ENCODE data around the gene SAMD1.

The SAMD1 gene

DNA sequence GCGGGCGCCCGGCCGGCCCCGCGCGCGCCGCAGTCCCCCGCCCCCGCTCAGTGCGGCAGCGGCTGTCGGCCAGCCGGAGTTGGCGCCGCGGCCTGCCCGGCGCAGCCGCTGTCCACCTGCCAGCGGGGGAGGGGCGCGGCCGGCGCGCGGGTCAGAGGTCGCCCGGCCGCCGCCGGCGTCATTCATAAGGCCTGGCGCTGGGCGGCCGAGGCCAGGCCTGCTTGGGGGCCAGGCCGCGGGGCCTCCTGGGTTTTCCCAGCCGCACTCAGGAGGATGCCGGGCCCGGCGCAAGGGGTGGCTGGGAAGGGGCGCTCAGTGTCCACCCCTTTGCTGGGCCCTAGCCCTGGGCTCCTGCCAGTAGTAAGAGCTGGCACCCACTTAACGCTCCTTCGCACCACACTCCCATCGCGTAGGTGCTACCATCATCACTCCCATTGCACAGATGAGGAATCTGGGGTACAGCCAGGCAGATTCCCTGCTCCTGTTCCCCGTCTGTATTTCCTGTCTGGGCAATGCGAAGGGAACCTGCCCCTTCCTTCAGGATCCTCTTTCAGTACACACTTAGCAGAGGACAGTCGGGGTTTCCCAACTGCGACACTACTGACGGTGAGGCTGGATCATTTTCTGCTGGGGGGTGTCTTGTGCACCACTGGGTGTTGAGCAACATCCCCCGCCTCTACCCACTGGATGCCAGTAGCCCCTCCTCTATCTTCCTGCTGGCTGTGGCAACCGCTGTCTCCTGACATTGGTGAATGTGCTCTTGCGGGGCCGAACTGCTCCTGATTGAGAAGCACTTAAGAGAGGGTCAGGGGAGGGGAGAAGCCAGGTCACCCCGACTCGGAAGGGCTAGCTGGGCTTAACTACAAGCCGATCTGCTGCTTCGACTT lies 27.9 kb upstream of the SAMD1 start:
- Mint-ChIP-seq H3K4me1 (ENCODE audit: low read depth) (peaks cover 61% of the 10 kb centered on the region), H3K27ac (peak overlapping the region; percentile 93), H3K4me3 (peak overlapping the region; percentile 75), H3K9me3 (no peaks in the 10 kb centered on the region), H3K27me3 (no peaks in the 10 kb centered on the region), H3K36me3 (ENCODE audit: low read depth) (peaks cover 16% of the 10 kb centered on the region)
- intact Hi-C loops (cut with micrococcal nuclease) = loop anchor here (1.0 to 5.0 kb wide), 2 partner anchors 19 to 36 kb away; no protein-coding TSS in a partner anchor

DNA sequence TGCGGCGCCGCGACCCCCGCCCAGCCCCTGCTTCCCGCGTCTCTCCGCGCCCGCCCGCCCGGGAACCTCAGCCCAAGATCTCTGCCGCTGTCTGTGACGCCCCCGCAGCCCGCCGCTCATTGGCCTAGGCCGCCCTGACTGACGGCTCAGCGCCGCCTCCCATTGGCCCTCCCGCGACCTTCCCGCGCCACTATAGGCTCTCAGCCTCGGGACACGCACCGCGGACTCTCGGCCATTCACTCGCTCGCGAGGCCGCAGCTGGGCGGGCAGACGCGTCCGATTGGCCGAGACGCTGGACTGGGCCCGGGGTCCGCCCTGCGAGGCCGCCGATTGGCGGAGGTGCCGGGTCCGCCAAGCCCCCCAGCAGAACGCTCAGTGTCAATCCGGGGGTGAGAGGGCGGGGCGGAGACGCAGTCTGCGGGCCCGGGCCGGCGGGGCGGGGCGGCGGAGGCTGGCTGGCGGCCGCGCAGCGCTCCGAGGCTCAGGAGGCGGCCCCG lies 27.2 kb upstream of the SAMD1 start, which contains the start of gene PRKACA:
PRKACA (minus strand) TSS at position 95 of the 497 bp plus-strand sequence. CDS start 215 bp downstream, outside the sequence.
- Mint-ChIP-seq H3K4me1 (ENCODE audit: low read depth) (peaks cover 68% of the 10 kb centered on the region), H3K36me3 (ENCODE audit: low read depth) (peaks cover 16% of the 10 kb centered on the region), H3K4me3 (peak within 1 kb of the TSS; percentile 92), H3K9me3 (no peaks in the 10 kb centered on the region), H3K27ac (peak within 1 kb of the TSS; percentile 93), H3K27me3 (no peaks in the 10 kb centered on the region)
- intact Hi-C loops (cut with micrococcal nuclease) = loop anchor here (1.0 to 5.0 kb wide), 3 partner anchors 20 to 35 kb away; partner anchors contain the start of gene SAMD1

DNA sequence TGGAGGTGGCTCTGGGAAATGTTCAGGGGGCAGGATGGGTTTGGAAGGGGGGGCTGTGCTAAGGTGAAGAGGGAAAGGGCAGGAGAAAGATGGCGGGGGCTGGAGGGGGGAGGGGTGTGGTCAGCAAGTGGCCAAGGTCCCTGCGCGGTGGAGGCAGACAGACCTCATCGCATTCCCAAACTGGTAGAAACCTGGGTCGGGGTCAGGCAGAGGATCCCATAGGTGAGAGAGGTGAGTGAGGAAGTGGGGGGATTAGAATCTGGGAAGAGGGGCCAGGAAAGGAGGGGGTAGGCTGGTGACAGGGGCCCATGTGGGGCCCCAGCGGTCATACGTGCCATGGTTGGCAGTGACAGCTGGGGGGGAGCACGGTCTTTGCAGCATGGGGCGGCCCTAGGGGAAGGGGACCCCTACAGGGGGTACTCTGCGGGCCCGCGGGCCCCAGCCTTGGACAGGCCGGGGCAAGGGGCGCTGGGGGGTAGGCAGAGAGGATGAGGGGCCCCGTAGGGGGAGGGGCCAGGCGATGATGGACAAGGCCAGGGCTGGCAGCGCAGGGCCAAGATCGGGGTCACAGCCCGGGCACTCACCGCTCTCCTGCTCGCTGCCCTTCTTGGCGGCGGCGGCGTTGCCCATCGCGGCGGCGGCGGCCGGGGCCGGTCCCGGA lies 26.5 kb upstream of the SAMD1 start:
- H3K4me3 Mint-ChIP-seq = peak overlapping the region; percentile 92

DNA sequence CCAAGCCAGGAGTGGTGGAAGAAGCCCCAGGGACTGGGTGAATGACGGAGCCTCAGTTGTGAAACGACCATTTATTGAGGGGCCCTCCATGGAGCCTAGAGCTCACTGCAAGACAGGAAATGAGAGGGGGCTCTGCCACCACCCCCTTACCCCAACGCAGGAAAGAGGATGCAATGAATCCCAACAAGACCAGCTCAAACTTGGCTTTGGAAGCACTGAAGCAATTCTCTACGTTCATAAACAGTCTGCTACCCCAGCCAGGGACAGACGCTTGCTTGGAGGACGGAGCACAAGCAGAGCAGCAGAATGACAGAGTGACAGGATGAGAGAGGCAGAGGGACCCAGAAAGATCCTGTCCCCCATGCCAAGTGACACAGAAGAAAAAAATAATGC lies 26.0 kb upstream of the SAMD1 start:
- peaks cover 80% of the 10 kb centered on the region for H3K4me1 Mint-ChIP-seq (ENCODE audit: low read depth)
- peak overlapping the region; percentile 92 for H3K4me3 Mint-ChIP-seq
- H3K27ac Mint-ChIP-seq = peak overlapping the region; percentile 93
- no peaks in the 10 kb centered on the region for H3K9me3 Mint-ChIP-seq
- H3K36me3 Mint-ChIP-seq (ENCODE audit: low read depth) = peaks cover 21% of the 10 kb centered on the region
- no peaks in the 10 kb centered on the region for H3K27me3 Mint-ChIP-seq
- intact Hi-C loops (cut with micrococcal nuclease) = loop anchor here (2.0 to 5.0 kb wide), 2 partner anchors 26 to 34 kb away; partner anchors contain the start of gene SAMD1

More for the DNA sequence above, 26.5 kb upstream of the SAMD1 start:
- Mint-ChIP-seq H3K9me3 (no peaks in the 10 kb centered on the region), H3K4me1 (ENCODE audit: low read depth) (peaks cover 74% of the 10 kb centered on the region), H3K27ac (peak overlapping the region; percentile 93), H3K36me3 (ENCODE audit: low read depth) (peaks cover 16% of the 10 kb centered on the region), H3K27me3 (no peaks in the 10 kb centered on the region)
- intact Hi-C loops (cut with micrococcal nuclease) = loop anchor here (2.0 to 5.0 kb wide), 2 partner anchors 26 to 35 kb away; partner anchors contain the start of gene SAMD1

DNA sequence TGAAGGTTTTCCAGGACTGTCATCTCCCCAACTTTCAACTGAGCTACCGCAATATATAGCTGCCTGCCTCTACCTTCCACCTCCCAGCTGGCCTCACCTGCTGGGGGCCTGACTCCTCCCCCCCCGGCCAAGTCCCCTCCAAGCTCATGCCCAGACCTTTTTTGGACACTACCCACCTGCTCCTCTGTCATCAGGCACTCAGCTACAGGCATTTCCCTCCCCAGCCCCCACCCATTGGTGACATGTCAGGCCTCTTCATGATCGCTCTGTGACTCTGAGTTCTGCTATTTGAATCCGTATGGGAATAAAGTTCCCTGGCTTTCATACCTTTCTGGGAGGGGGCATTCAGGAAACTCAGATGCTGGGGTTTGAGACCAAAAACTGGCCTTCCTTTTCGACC lies 25.2 kb upstream of the SAMD1 start:
- Mint-ChIP-seq H3K4me3 (peak overlapping the region; percentile 92), H3K36me3 (ENCODE audit: low read depth) (peaks cover 28% of the 10 kb centered on the region), H3K27me3 (no peaks in the 10 kb centered on the region), H3K4me1 (ENCODE audit: low read depth) (peaks cover 85% of the 10 kb centered on the region), H3K9me3 (no peaks in the 10 kb centered on the region), H3K27ac (peak overlapping the region; percentile 93)
- intact Hi-C loops (cut with micrococcal nuclease) = loop anchor here (2.0 to 5.0 kb wide), 2 partner anchors 25 to 33 kb away; partner anchors contain the start of gene SAMD1

DNA sequence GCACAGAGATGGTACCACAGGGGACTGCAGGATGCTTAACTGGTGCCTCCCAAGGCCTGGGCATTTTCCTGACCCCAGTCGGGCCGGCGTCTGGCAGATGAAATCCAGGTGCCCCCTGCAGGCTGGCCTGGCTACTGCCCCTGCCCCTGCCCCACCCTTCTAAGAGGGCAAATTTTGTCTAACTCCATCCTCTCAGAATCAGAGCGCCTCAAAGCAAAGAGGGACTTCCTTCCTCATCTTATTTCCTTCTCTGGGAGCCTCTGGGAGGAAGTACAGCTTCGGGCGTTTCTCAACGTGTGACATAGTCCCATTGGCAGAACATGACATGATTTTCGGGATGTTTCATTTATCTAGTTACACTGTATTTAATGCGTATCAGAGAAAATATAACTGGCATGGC lies 24.3 kb upstream of the SAMD1 start:
- H3K27me3 Mint-ChIP-seq = no peaks in the 10 kb centered on the region
- peaks cover 34% of the 10 kb centered on the region for H3K36me3 Mint-ChIP-seq (ENCODE audit: low read depth)
- no peaks in the 10 kb centered on the region for H3K9me3 Mint-ChIP-seq
- intact Hi-C loops (cut with micrococcal nuclease) = loop anchor here (5.0 kb wide), 1 partner anchor 33 kb away; no protein-coding TSS in a partner anchor
- H3K4me1 Mint-ChIP-seq (ENCODE audit: low read depth) = peaks cover 81% of the 10 kb centered on the region
- peak overlapping the region; percentile 93 for H3K27ac Mint-ChIP-seq
- no peak overlapping the region for H3K4me3 Mint-ChIP-seq

DNA sequence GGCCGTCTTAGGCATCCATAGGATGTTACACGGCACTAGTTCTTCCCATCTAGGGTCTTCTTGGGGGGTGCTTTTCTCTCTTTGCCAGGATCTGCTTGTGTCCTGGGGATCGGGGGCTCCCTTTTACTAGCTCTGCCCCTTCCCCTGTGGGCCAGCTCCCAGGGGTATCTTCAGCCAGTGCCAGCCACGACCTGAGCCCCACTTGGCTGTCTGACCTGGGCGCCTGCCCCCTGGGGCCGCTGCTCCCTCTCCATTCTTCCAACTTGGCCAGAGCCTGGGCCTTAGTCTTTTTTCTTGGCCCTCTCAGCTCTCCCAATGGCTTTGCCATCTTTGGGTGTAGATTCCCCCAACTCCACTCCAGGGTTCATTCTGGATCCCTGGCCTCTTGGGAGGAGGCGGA lies 23.9 kb upstream of the SAMD1 start:
- intact Hi-C loops (cut with micrococcal nuclease) = no loop called here
- peak overlapping the region; percentile 93 for H3K27ac Mint-ChIP-seq

DNA sequence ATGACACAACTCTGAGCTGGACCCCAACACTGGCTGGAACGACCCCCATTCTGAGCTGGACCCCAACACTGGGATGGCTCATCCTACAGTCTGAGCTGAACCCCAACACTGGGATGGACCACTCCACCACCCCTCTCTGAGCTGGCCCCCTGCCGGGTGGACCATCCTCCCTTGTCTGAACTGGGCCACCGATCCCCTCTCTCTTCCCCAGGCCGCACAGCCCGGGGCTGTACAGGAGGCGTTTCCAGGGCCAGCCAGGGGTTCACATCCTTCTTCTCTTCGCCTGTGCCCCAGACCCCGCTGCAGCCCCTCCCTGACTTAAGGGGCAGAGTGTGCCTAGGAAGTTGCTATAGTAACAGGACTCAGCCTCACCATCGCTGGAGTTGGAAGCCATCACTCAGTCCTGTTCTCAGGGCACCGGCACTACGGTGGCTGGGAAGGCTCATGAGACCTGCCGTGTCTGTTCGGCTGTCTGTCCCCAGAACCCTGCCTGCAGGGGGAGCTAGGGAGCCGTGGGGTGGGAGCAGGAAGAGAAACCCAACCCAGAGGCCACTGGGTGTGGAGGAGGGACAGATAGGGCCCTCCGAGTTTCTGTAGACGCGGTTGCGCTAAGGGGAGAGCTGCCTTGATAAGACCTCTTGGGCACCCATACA lies 23.3 kb upstream of the SAMD1 start:
- Mint-ChIP-seq H3K4me3 (no peak overlapping the region), H3K36me3 (ENCODE audit: low read depth) (peaks cover 44% of the 10 kb centered on the region), H3K9me3 (no peaks in the 10 kb centered on the region), H3K27me3 (no peaks in the 10 kb centered on the region), H3K4me1 (ENCODE audit: low read depth) (peaks cover 71% of the 10 kb centered on the region), H3K27ac (peak overlapping the region; percentile 93)
- intact Hi-C loops (cut with micrococcal nuclease) = no loop called here

More for the DNA sequence above, 23.9 kb upstream of the SAMD1 start:
- Mint-ChIP-seq H3K36me3 (ENCODE audit: low read depth) (peaks cover 38% of the 10 kb centered on the region), H3K4me1 (ENCODE audit: low read depth) (peaks cover 77% of the 10 kb centered on the region), H3K27me3 (no peaks in the 10 kb centered on the region), H3K9me3 (no peaks in the 10 kb centered on the region), H3K4me3 (no peak overlapping the region)

DNA sequence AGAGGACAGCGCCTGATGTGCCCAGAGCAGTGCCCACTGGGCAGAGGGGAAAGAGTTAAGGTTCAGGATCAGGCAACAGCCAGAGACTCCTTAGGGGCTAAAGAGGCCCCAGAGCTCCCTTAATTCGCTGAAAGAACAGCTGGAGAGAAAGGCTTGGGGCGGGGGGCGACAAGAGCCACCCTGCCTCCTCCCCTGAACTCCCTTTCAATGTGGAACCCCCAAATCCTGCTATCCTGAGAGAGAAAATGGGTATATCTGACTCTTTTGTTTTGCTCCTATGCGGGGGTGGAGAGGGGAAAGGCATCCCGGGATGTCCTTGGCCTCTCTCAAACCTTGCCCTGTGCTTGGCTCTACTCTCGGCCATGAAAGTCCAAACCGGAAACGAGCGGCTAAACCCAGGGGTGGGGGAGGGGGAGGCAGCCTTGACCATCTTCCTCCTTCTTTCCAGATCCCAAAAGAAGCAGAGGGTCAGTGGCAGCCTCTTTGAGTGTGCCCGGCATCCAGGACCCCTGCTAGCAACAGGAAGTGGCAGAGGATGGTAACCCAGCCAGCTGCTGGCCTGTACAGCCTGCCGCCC lies 22.3 kb upstream of the SAMD1 start:
- intact Hi-C loops (cut with micrococcal nuclease) = no loop called here

DNA sequence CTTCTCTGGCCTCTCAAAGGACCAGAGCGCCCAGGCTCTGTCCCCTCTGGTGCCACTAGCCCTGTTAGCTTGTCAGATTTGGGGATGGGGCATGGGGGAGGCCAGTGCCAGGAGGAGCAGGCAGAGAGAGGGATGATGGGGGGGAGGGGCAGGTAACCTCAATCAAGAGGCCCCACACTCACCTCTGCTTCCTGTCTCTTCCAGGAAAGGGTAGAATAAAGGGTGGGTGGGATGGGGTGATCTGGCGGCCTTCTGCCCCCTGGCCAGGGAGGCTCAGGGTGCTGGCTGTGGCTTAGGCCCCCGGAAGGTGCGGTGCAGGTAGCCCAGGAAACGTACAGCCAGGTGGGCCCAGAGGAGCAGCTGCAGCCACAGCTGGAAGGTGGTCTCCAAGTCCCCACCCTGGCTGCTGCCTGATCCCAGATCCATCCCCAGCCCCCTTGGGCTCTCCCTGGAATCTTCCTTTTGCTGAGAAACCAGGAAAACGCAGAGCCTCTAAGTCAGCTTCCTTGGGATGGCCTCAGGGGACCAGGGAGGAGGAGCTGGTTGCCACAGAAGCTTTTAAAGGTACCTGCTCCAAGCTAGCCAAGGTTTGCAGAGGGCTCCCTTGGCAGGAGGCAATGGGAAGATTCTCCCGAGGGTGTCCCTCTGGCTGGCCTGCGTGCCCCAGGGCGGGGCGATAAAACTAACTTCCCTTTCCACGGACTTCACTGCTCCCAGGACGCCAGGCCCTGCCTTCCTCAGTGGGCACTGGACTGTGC lies 21.7 kb upstream of the SAMD1 start:
- Mint-ChIP-seq H3K4me1 (ENCODE audit: low read depth) (peaks cover 64% of the 10 kb centered on the region), H3K4me3 (peak overlapping the region; percentile 27), H3K27me3 (no peaks in the 10 kb centered on the region), H3K27ac (peak overlapping the region; percentile 93), H3K36me3 (ENCODE audit: low read depth) (peaks cover 55% of the 10 kb centered on the region), H3K9me3 (no peaks in the 10 kb centered on the region)
- intact Hi-C loops (cut with micrococcal nuclease) = no loop called here

More for the DNA sequence above, 22.3 kb upstream of the SAMD1 start:
- Mint-ChIP-seq H3K9me3 (no peaks in the 10 kb centered on the region), H3K27ac (peak overlapping the region; percentile 93), H3K27me3 (no peaks in the 10 kb centered on the region), H3K4me3 (peak overlapping the region; percentile 27), H3K4me1 (ENCODE audit: low read depth) (peaks cover 64% of the 10 kb centered on the region), H3K36me3 (ENCODE audit: low read depth) (peaks cover 50% of the 10 kb centered on the region)

DNA sequence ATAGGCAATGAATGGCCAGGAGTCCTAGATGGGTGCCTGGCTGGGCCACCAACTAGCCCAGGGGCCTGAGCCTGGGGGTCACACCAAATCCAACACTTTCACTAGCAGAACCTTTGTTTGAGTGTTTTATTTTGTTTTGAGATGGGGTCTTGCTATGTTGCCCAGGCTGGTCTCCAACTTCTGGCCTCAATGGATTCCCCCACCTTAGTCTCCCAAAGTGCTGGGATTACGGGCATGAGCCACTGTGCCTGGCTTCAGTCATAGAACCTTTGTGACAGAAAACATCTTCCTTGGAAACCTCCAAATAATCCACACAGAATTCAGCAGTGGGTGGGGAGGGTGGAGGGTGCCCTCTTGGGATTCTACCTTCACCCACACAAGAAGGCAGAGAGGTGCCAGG lies 20.9 kb upstream of the SAMD1 start:
- Mint-ChIP-seq H3K9me3 (no peaks in the 10 kb centered on the region), H3K36me3 (ENCODE audit: low read depth) (peaks cover 55% of the 10 kb centered on the region), H3K27ac (peak overlapping the region; percentile 59), H3K4me1 (ENCODE audit: low read depth) (peaks cover 59% of the 10 kb centered on the region), H3K4me3 (no peak overlapping the region), H3K27me3 (no peaks in the 10 kb centered on the region)
- intact Hi-C loops (cut with micrococcal nuclease) = no loop called here

DNA sequence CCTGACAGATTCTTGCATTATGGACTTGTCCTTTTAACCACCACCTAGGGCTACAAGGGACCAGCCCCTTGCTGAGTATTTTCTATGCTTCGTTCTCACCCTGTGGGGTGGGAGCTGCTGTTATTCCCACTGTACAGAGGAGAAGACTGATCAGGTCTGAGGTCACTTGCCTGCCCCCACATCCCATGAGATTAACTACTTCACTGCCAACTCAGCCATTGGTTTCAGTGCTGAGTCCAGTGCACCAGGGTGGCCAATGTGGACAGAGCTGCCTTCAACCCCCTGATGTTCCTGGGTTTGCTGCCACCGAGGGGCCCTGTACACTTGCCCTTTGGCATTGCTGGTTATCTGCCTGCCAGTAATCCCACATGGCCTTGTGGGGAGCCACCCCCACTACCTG lies 20.1 kb upstream of the SAMD1 start:
- peaks cover 50% of the 10 kb centered on the region for H3K4me1 Mint-ChIP-seq (ENCODE audit: low read depth)
- intact Hi-C loops (cut with micrococcal nuclease) = no loop called here
- H3K36me3 Mint-ChIP-seq (ENCODE audit: low read depth) = peaks cover 57% of the 10 kb centered on the region
- no peaks in the 10 kb centered on the region for H3K9me3 Mint-ChIP-seq
- peak overlapping the region; percentile 59 for H3K27ac Mint-ChIP-seq
- no peaks in the 10 kb centered on the region for H3K27me3 Mint-ChIP-seq
- no peak overlapping the region for H3K4me3 Mint-ChIP-seq

Measured in dendritic cell treated with granulocyte-macrophage colony-stimulating factor and Interleukin-4, amounts not matched to agents 40 ng/mL and 50 ng/mL, for 4 days (primary cell).